HepG2 (cell line): Measurements from ENCODE around the gene CDT1. TPM values are rescaled to one million over a fixed set of nuclear protein-coding genes. Genes with fewer than 3 reads are reported as not detected.

Experiments
- ARID5B ChIP-seq: IDR thresholded peaks from 2 replicates; pipeline ENCODE4 v1.4.0; 2020; ENCODE audit warnings: mild to moderate bottlenecking, missing genetic modification reagents
- DMTF1 ChIP-seq: sonication (generic); formaldehyde crosslinking; IDR thresholded peaks from 2 replicates; pipeline ENCODE4 v1.4.0; 2020; ENCODE audit warnings: mild to moderate bottlenecking, missing genetic modification reagents
- EED ChIP-seq: sonication (generic); formaldehyde crosslinking; IDR thresholded peaks from 2 replicates; pipeline ENCODE4 v1.5.0; 2020; ENCODE audit warnings: mild to moderate bottlenecking, missing genetic modification reagents
- GMEB2 ChIP-seq: IDR thresholded peaks from 2 replicates; pipeline ENCODE4 v1.6.1; 2016; ENCODE audit warnings: missing biosample characterization, missing genetic modification reagents, low read depth
- JUN ChIP-seq: sonication (generic); formaldehyde crosslinking; IDR thresholded peaks from 2 replicates; pipeline ENCODE4 v1.4.0; 2020; ENCODE audit warnings: mild to moderate bottlenecking, missing genetic modification reagents
- MEIS2 ChIP-seq: sonication (generic); formaldehyde crosslinking; IDR thresholded peaks from 2 replicates; pipeline ENCODE4 v1.9.0; 2021; ENCODE audit warnings: mild to moderate bottlenecking, missing genetic modification reagents
- NR2C2 ChIP-seq: sonication (generic); formaldehyde crosslinking; IDR thresholded peaks from 2 replicates; pipeline ENCODE4 v1.4.0; 2020; ENCODE audit warnings: missing genetic modification reagents, mild to moderate bottlenecking, moderate library complexity, borderline replicate concordance
- SNAI1 ChIP-seq: sonication (generic); formaldehyde crosslinking; IDR thresholded peaks from 2 replicates; pipeline ENCODE4 v1.5.0; 2020; ENCODE audit warnings: mild to moderate bottlenecking, missing genetic modification reagents, borderline replicate concordance
- ZBTB42 ChIP-seq: sonication (generic); formaldehyde crosslinking; IDR thresholded peaks from 2 replicates; pipeline ENCODE4 v1.5.0; 2020; ENCODE audit warnings: mild to moderate bottlenecking, missing genetic modification reagents
- ZNF354B ChIP-seq: sonication (generic); formaldehyde crosslinking; IDR thresholded peaks from 2 replicates; pipeline ENCODE4 v1.8.0; 2022; ENCODE audit warnings: mild to moderate bottlenecking, missing genetic modification reagents
- ZNF530 ChIP-seq: sonication (generic); formaldehyde crosslinking; IDR thresholded peaks from 2 replicates; pipeline ENCODE4 v1.5.0; 2020; ENCODE audit warnings: low read depth, mild to moderate bottlenecking, missing genetic modification reagents
- ZNF580 ChIP-seq: IDR thresholded peaks from 2 replicates; pipeline ENCODE4 v1.6.1; 2016; ENCODE audit warnings: low read depth, borderline replicate concordance
- ZNF761 ChIP-seq: sonication (generic); formaldehyde crosslinking; conservative IDR thresholded peaks from 2 replicates; pipeline ENCODE4 v1.4.0; 2020; ENCODE audit warnings: mild to moderate bottlenecking, missing genetic modification reagents
- ZNF790 ChIP-seq: sonication (generic); formaldehyde crosslinking; IDR thresholded peaks from 2 replicates; pipeline ENCODE4 v1.8.0; 2022; ENCODE audit warnings: missing genetic modification reagents, mild to moderate bottlenecking, borderline replicate concordance
- polyA plus RNA-seq, 8 experiments: library from polyadenylated mRNA; depleted of rRNA in 3 of 8; stranded (reverse) in 7 of 8; unstranded in 1 of 8; fragments of >200 nt; fragmentation: Illumina TruSeq in 4 of 8; extraction: Trizol in 4 of 8; gene quantifications; 2 replicates each; pipeline versions ENCODE4 v1.2.1 to v1.2.3, GENCODE V29; 2011 to 2016; ENCODE audit warnings: low read depth in 4 of 8, missing spikeins in 1 of 8, mixed read lengths in 1 of 8; ENCODE audit not compliant: insufficient read depth in 1 of 8
- total RNA-seq, 5 experiments: library from RNA; depleted of rRNA; stranded (reverse); fragments of >200 nt; fragmentation: Illumina TruSeq; extraction: Trizol; gene quantifications; 2 replicates each; pipeline ENCODE4 v1.2.3, GENCODE V29; 2016; ENCODE audit warnings: low read depth in 1 of 5
- TF ChIP-seq, protein P1 (sequence below): sonication (generic); formaldehyde crosslinking; IDR thresholded peaks from 2 replicates; pipeline ENCODE4 v1.8.0; 2022; ENCODE audit warnings: mild to moderate bottlenecking, missing genetic modification reagents
- TF ChIP-seq, protein P2 (sequence below): IDR thresholded peaks from 2 replicates; pipeline ENCODE4 v1.6.1; 2018; ENCODE audit warnings: missing genetic modification reagents, mild to moderate bottlenecking, missing compliant biosample characterization
- TF ChIP-seq, protein P3 (sequence below): sonication (generic); formaldehyde crosslinking; IDR thresholded peaks from 2 replicates; pipeline ENCODE4 v1.4.0; 2020; ENCODE audit warnings: missing genetic modification reagents; ENCODE audit errors: not compliant biosample characterization

The CDT1 gene
- total and polyA plus RNA-seq, 2 of the 13 experiments (the other 11 are each of a cell fraction or from before 2014, with no cell fraction given) = 23.1 to 23.8 TPM

DNA sequence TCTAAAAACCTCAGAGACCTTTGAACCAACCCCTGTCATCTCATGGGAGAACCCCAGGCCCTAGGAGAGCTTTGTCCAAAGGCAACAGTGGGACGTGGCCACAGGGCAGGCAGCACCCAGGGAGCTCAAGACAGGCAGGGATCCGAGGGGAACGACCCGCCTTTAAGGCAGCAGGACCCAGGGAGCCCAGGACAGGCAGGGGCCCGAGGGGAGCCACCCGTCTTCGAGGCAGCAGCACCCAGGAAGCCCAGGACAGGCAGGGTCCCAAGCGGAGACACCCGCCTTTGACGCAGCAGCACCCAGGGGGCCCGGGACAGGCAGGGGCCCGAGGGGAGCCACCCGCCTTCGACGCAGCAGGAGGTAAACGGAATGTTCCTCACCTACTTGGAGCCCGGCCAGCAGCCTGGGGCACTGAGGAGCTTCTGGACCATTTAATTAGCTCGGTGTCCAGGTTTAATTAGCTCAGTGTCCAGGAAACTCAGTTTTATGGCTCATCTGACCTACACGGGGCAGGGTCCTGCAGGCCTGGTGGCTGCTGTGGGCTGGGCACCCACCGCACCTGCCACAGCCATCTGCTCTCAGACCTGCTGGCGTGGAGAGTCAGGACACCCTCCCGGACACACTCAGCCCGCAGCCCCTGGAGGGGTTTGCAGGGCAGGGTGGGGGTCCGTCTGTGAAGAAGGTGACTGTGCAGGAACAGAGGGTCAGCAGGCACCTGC lies 43.0 kb upstream of the CDT1 start (continued):
- TF ChIP-seq, protein P1, sequence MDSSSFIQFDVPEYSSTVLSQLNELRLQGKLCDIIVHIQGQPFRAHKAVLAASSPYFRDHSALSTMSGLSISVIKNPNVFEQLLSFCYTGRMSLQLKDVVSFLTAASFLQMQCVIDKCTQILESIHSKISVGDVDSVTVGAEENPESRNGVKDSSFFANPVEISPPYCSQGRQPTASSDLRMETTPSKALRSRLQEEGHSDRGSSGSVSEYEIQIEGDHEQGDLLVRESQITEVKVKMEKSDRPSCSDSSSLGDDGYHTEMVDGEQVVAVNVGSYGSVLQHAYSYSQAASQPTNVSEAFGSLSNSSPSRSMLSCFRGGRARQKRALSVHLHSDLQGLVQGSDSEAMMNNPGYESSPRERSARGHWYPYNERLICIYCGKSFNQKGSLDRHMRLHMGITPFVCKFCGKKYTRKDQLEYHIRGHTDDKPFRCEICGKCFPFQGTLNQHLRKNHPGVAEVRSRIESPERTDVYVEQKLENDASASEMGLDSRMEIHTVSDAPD = no peak
- no peak for TF ChIP-seq ZNF790 (CRISPR knock-in tag)
- no peak for TF ChIP-seq JUN
- TF ChIP-seq NR2C2 (CRISPR knock-in tag) = no peak
- TF ChIP-seq, protein P2, sequence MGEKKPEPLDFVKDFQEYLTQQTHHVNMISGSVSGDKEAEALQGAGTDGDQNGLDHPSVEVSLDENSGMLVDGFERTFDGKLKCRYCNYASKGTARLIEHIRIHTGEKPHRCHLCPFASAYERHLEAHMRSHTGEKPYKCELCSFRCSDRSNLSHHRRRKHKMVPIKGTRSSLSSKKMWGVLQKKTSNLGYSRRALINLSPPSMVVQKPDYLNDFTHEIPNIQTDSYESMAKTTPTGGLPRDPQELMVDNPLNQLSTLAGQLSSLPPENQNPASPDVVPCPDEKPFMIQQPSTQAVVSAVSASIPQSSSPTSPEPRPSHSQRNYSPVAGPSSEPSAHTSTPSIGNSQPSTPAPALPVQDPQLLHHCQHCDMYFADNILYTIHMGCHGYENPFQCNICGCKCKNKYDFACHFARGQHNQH (CRISPR knock-in tag) = no peak
- TF ChIP-seq ZNF761 (CRISPR knock-in tag) = no peak
- no peak for TF ChIP-seq ZNF354B (CRISPR knock-in tag)
- no peak for TF ChIP-seq GMEB2 (CRISPR knock-in tag)
- no peak for TF ChIP-seq ZNF530 (CRISPR knock-in tag)
- no peak for TF ChIP-seq ZNF580 (CRISPR knock-in tag)
- TF ChIP-seq, protein P3, sequence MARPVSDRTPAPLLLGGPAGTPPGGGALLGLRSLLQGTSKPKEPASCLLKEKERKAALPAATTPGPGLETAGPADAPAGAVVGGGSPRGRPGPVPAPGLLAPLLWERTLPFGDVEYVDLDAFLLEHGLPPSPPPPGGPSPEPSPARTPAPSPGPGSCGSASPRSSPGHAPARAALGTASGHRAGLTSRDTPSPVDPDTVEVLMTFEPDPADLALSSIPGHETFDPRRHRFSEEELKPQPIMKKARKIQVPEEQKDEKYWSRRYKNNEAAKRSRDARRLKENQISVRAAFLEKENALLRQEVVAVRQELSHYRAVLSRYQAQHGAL (CRISPR knock-in tag) = no peak
- no peak for TF ChIP-seq DMTF1 (CRISPR knock-in tag)
- TF ChIP-seq SNAI1 (CRISPR knock-in tag) = no peak
- no peak for TF ChIP-seq ARID5B (CRISPR knock-in tag)
- no peak for TF ChIP-seq MEIS2
- no peak for TF ChIP-seq ZBTB42 (CRISPR knock-in tag)
- TF ChIP-seq EED (CRISPR knock-in tag) = no peak
